ENCODE results near the gene IFNL4.
A peak's percentile ranks its signal among the peaks of the same experiment; 100 is the strongest.
"Not testable (repeated sequence)": the region's sequence is repeated elsewhere in the genome, so short reads cannot be mapped to it uniquely, and the experiment has no call there.

Gene IFNL4

GRCh38 chr19:39254531-39255345, 6.1 kb upstream of the IFNL4 start:
- no peak for DNase-seq

GRCh38 chr19:39253374-39254149, 4.9 kb upstream of the IFNL4 start:
- no peak for DNase-seq

GRCh38 chr19:39252458-39252857, 3.8 kb upstream of the IFNL4 start:
- DNase-seq: no peak

- DNase-seq: no peak
These were observed 3.2 kb upstream of the IFNL4 start for GRCh38 chr19:39251846-39252245.

- no peak for DNase-seq
These were observed 2.4 kb upstream of the IFNL4 start for GRCh38 chr19:39251081-39251480.

GRCh38 chr19:39247701-39248664, 673 bp downstream of the IFNL4 start:
- no peak for DNase-seq

GRCh38 chr19:39246951-39247669, 1.5 kb downstream of the IFNL4 start:
- DNase-seq: peak in 1 of 2 experiments; percentile 12

GRCh38 chr19:39245166-39245565, 3.5 kb downstream of the IFNL4 start:
- DNase-seq: not testable (repeated sequence)

- DNase-seq: not testable (repeated sequence)
These were observed 4.1 kb downstream of the IFNL4 start, which contains the start of gene IFNL3 for GRCh38 chr19:39244410-39245100. Gene IFNL3, minus strand, starts transcription at chr19:39245006. Its CDS starts 39 bp downstream, at chr19:39244967.

GRCh38 chr19:39243741-39244140, 4.9 kb downstream of the IFNL4 start:
- not testable (repeated sequence) for DNase-seq

- DNase-seq: no peak
These were observed 8.2 kb downstream of the IFNL4 start for GRCh38 chr19:39240421-39240820.

- no peak for DNase-seq
These were observed 9.7 kb downstream of the IFNL4 start for GRCh38 chr19:39238944-39239343.

- DNase-seq: no peak
These were observed 10.4 kb downstream of the IFNL4 start for GRCh38 chr19:39238209-39238608.

GRCh38 chr19:39237200-39238184, 11.2 kb downstream of the IFNL4 start:
- peak; percentile 25 to 28 for DNase-seq

GRCh38 chr19:39236527-39236926, 12.1 kb downstream of the IFNL4 start:
- DNase-seq: no peak

- no peak for DNase-seq
These were observed 15.9 kb downstream of the IFNL4 start for GRCh38 chr19:39232708-39233107.

- no peak for DNase-seq
These were observed 18.4 kb downstream of the IFNL4 start for GRCh38 chr19:39230096-39230764.

- no peak for DNase-seq
These were observed 23.7 kb downstream of the IFNL4 start for GRCh38 chr19:39224910-39225309.

- DNase-seq: no peak
These were observed 24.9 kb downstream of the IFNL4 start for GRCh38 chr19:39223703-39224279.
